Esophagus muscularis mucosa (tissue), 4 donors: Measurements from ENCODE around the gene NOS3.

Source experiments
- EP300 ChIP-seq: sonication (generic); formaldehyde crosslinking; IDR thresholded peaks from one replicate; pipeline ENCODE4 v1.6.1; 2017; ENCODE audit warnings: antibody characterized with exemption
- POLR2A ChIP-seq: fragments of 450-650 bp; IDR thresholded peaks from one replicate; pipeline ENCODE4 v1.6.1; 2017; ENCODE audit warnings: antibody characterized with exemption, moderate library complexity, mild to moderate bottlenecking, low read depth
- POLR2AphosphoS5 ChIP-seq, 2 donors: sonication (generic); formaldehyde crosslinking; IDR thresholded peaks; one replicate each; pipeline ENCODE4 v1.6.1; 2017; ENCODE audit warnings: antibody characterized with exemption in 2 of 2
- TF ChIP-seq, protein P1 (sequence below), 3 experiments: fragments of 200-600 bp in 2 of 3; fragments of 450-650 bp in 1 of 3; sonication (generic) in 2 of 3; IDR thresholded peaks; one replicate each; pipeline ENCODE4 v1.5.1; 2017 to 2019; ENCODE audit warnings: antibody characterized with exemption in 3 of 3, mild to moderate bottlenecking in 2 of 3, moderate library complexity in 1 of 3

DNA sequence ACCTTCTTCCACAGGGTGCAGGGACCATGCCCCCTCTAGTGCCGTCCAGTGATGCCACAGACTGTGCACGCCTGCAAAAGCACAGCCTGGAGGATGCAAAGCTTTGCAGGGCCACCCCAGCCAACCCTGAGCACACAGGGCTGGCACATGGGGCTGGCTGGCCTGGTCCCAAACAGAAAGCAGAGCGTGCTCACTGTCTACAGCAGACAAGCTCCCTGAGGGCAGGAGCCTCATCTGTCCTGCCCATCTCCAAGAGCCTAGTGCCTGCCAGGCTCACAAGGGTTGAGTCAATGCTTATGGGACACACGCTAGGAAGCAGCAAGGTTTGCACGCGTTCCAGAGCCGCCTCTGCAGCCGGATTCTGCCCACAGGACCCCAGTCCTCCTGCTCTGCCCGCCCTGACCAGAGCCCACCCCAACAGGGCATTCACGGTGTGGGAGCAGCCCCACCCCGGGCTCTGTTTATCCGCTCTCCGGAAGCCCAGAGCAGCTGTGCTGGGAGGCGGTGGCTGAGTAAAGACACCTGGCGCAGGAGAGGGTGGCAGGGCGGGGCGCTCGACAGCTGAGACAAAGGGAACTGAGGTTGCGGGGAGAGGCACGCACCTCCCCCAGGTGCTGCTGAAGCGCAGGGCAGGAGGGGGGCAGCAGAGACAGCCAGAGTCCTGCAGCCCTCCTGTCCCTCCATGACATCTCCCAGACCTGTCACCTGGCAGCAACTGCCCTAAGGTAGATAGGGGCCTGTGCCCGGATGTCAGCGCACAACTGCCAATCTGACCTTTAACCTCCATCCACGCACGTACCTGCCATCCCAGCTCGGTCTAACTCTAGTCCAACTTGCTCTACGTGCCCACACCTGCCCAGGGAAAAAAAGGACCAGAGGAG lies 17.0 kb upstream of the NOS3 start:
- TF ChIP-seq, protein P1, sequence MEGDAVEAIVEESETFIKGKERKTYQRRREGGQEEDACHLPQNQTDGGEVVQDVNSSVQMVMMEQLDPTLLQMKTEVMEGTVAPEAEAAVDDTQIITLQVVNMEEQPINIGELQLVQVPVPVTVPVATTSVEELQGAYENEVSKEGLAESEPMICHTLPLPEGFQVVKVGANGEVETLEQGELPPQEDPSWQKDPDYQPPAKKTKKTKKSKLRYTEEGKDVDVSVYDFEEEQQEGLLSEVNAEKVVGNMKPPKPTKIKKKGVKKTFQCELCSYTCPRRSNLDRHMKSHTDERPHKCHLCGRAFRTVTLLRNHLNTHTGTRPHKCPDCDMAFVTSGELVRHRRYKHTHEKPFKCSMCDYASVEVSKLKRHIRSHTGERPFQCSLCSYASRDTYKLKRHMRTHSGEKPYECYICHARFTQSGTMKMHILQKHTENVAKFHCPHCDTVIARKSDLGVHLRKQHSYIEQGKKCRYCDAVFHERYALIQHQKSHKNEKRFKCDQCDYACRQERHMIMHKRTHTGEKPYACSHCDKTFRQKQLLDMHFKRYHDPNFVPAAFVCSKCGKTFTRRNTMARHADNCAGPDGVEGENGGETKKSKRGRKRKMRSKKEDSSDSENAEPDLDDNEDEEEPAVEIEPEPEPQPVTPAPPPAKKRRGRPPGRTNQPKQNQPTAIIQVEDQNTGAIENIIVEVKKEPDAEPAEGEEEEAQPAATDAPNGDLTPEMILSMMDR (IDR thresholded peaks at IDR 0.05): no peak
- no peak for TF ChIP-seq POLR2A
- no peak for TF ChIP-seq POLR2AphosphoS5 (IDR thresholded peaks at IDR 0.05)
- TF ChIP-seq EP300: no peak
